GM20000 (cell line): ENCODE results near the gene SUGP2.

Source experiments
- DNase-seq: peaks from one replicate; pipeline ENCODE4 v3.0.0; 2012; ENCODE audit warnings: low spot score
- CTCF ChIP-seq: IDR thresholded peaks from 2 replicates; pipeline ENCODE4 v1.5.1; 2012; ENCODE audit warnings: mild to moderate bottlenecking, control low read depth; ENCODE audit errors: extremely low read depth, missing control alignments

The SUGP2 gene

GRCh38 chr19:19052921-19053320 is 19.6 kb upstream of the SUGP2 start:
- no peak for DNase-seq
- TF ChIP-seq CTCF: no peak

- DNase-seq: no peak
Observed at GRCh38 chr19:19051478-19052213, 18.3 kb upstream of the SUGP2 start.

GRCh38 chr19:19050731-19051130 is 17.4 kb upstream of the SUGP2 start:
- no peak for TF ChIP-seq CTCF
- no peak for DNase-seq

More at GRCh38 chr19:19051478-19052213, 18.3 kb upstream of the SUGP2 start:
- TF ChIP-seq CTCF: no peak

- no peak for DNase-seq
- no peak for TF ChIP-seq CTCF
Observed at GRCh38 chr19:19050104-19050503, 16.8 kb upstream of the SUGP2 start.

- DNase-seq: no peak
- no peak for TF ChIP-seq CTCF
Observed at GRCh38 chr19:19049406-19049805, 16.1 kb upstream of the SUGP2 start.

GRCh38 chr19:19043881-19044280 is 10.6 kb upstream of the SUGP2 start:
- no peak for TF ChIP-seq CTCF
- DNase-seq: no peak

- no peak for DNase-seq
- no peak for TF ChIP-seq CTCF
Observed at GRCh38 chr19:19043481-19043880, 10.2 kb upstream of the SUGP2 start.
